HEK293 (cell line): ENCODE measurements around the gene BEST1.

Source experiments
- CTCF ChIP-seq: fragments of 450-650 bp; formaldehyde crosslinking; IDR thresholded peaks from 2 replicates; pipeline ENCODE4 v1.5.1; 2016; ENCODE audit warnings: missing biosample characterization, missing genetic modification characterization
- ELK4 ChIP-seq: IDR thresholded peaks from 2 replicates; pipeline ENCODE4 v1.6.1; 2011; ENCODE audit warnings: mild to moderate bottlenecking, low read depth, low read length, borderline replicate concordance
- TCF7L2 ChIP-seq: IDR thresholded peaks from 2 replicates; pipeline ENCODE4 v1.6.1; 2011; ENCODE audit warnings: low read depth, mild to moderate bottlenecking, inconsistent platforms, low read length, moderate library complexity, borderline replicate concordance
- TSHZ1 ChIP-seq: fragments of 450-650 bp; formaldehyde crosslinking; IDR thresholded peaks from 2 replicates; pipeline ENCODE4 v1.5.1; 2016; ENCODE audit warnings: missing biosample characterization, missing genetic modification characterization, borderline replicate concordance

GRCh38 chr11:62008193-62008592 is 58.0 kb downstream of the BEST1 start:
- no peak for TF ChIP-seq CTCF (tag by site-specific recombination)
- no peak for TF ChIP-seq ELK4
- no peak for TF ChIP-seq TCF7L2
- no peak for TF ChIP-seq TSHZ1 (tag by site-specific recombination)
